H1 (cell line): ENCODE data around the gene CERKL. TPM values are rescaled to one million over a fixed set of nuclear protein-coding genes. Genes with fewer than 3 reads are reported as not detected.

Experiments used
- CTCF ChIA-PET: fragments of 300-600 bp; sonication (Branson Sonifier 250); formaldehyde crosslinking; loops from one replicate; lab custom pipeline; 2021; ENCODE audit not compliant: partially characterized antibody; lab: Charles Lee
- POLR2A ChIA-PET: fragments of 300-600 bp; sonication (Branson Sonifier 250); formaldehyde crosslinking; loops from one replicate; lab custom pipeline; 2021; ENCODE audit warnings: inconsistent platforms; ENCODE audit not compliant: partially characterized antibody; lab: Charles Lee
- DNase-seq, 2 experiments: peaks; one replicate each; pipeline versions ENCODE4 v3.0.0 to v3.0.0-alpha.2; 2010 to 2022; ENCODE audit warnings: low spot score in 2 of 2, low read depth in 1 of 2, mixed read lengths in 1 of 2
- FAIRE-seq: peaks from 2 replicates; lab custom pipeline; 2011; peaks lifted over from hg19 to GRCh38; lab: Jason Lieb, UNC
- H2AFZ ChIP-seq: 2 replicates; pipeline ENCODE4 v1.8.1; 2012; ENCODE audit warnings: low read length, inconsistent platforms
- H2AK5ac ChIP-seq: 2 replicates; pipeline ENCODE4 v1.6.1; 2013; ENCODE audit warnings: low read depth, low read length
- H2BK120ac ChIP-seq: replicated peaks from 2 replicates; pipeline ENCODE3; 2013; ENCODE audit warnings: low read depth, low read length, inconsistent platforms
- H2BK12ac ChIP-seq: 2 replicates; pipeline ENCODE4 v1.6.1; 2013; ENCODE audit warnings: low read depth, low read length
- H2BK15ac ChIP-seq: 2 replicates; pipeline ENCODE4 v1.6.1; 2013; ENCODE audit warnings: low read length
- H2BK20ac ChIP-seq: 2 replicates; pipeline ENCODE4 v1.6.1; 2013; ENCODE audit warnings: low read length
- H2BK5ac ChIP-seq: 2 replicates; pipeline ENCODE4 v1.6.1; 2013; ENCODE audit warnings: low read depth, low read length
- H3K14ac ChIP-seq: 2 replicates; pipeline ENCODE4 v1.6.1; 2013; ENCODE audit warnings: inconsistent platforms; ENCODE audit not compliant: insufficient read length
- H3K18ac ChIP-seq: 2 replicates; pipeline ENCODE4 v1.6.1; 2013; ENCODE audit warnings: low read length; ENCODE audit errors: extremely low read depth
- H3K23ac ChIP-seq: 2 replicates; pipeline ENCODE4 v1.6.1; 2013; ENCODE audit warnings: inconsistent platforms; ENCODE audit not compliant: insufficient read length
- H3K23me2 ChIP-seq: 2 replicates; pipeline ENCODE4 v1.6.1; 2013; ENCODE audit warnings: low read depth, low read length
- H3K27ac ChIP-seq: 2 replicates; pipeline ENCODE4 v1.6.1; 2011; ENCODE audit warnings: low read depth, low read length, inconsistent platforms
- H3K27me3 ChIP-seq, 4 experiments: replicated peaks in 1 of 4; 1 replicate in 1 of 4; 2 replicates in 3 of 4; pipeline versions ENCODE4 v1.6.1 to v1.8.1; 2011 to 2013; ENCODE audit warnings: low read length in 3 of 4, mild to moderate bottlenecking in 3 of 4, inconsistent platforms in 2 of 4, mixed read lengths in 2 of 4, moderate library complexity in 1 of 4; ENCODE audit not compliant: control insufficient read depth in 3 of 4, insufficient read depth in 3 of 4; ENCODE audit errors: extremely low read depth in 1 of 4
- H3K36me3 ChIP-seq, 4 experiments: 2 replicates each; pipeline versions ENCODE4 v1.6.1 to v1.8.1; 2011 to 2013; ENCODE audit warnings: mild to moderate bottlenecking in 4 of 4, low read length in 3 of 4, moderate library complexity in 2 of 4, control low read depth in 1 of 4, inconsistent platforms in 1 of 4; ENCODE audit not compliant: insufficient read depth in 4 of 4, control insufficient read depth in 2 of 4
- H3K4ac ChIP-seq: replicated peaks from 2 replicates; pipeline ENCODE3; 2013; ENCODE audit warnings: low read length, low read depth, mixed read lengths, inconsistent platforms; ENCODE audit not compliant: insufficient read length
- H3K4me1 ChIP-seq, 4 experiments: replicated peaks in 1 of 4; 1 replicate in 1 of 4; 2 replicates in 3 of 4; pipeline versions ENCODE4 v1.6.1 to v1.8.1; 2011 to 2013; ENCODE audit warnings: low read length in 3 of 4, inconsistent platforms in 2 of 4, mixed read lengths in 1 of 4; ENCODE audit not compliant: insufficient read depth in 4 of 4, control insufficient read depth in 3 of 4
- H3K4me2 ChIP-seq, 2 experiments: 2 replicates each; pipeline versions ENCODE4 v1.6.1 to v1.8.1; 2011 to 2013; ENCODE audit warnings: low read depth in 2 of 2, low read length in 2 of 2, control low read depth in 1 of 2, inconsistent platforms in 1 of 2, mild to moderate bottlenecking in 1 of 2; ENCODE audit not compliant: insufficient read depth in 1 of 2
- H3K4me3 ChIP-seq, 4 experiments: fragments of 200-600, 300-600 bp in 1 of 4; sonication (generic), shearing (Covaris generic), sonication (Bioruptor Twin) in 1 of 4; 2 replicates each; pipeline versions ENCODE4 v1.5.1 to v1.8.1; 2011 to 2016; ENCODE audit warnings: low read length in 4 of 4, low read depth in 3 of 4, control low read depth in 2 of 4, inconsistent platforms in 2 of 4, mild to moderate bottlenecking in 2 of 4, mixed read lengths in 1 of 4, moderate library complexity in 1 of 4; ENCODE audit not compliant: insufficient read depth in 2 of 4; ENCODE audit errors: extremely low read depth in 1 of 4
- H3K56ac ChIP-seq: replicated peaks from 2 replicates; pipeline ENCODE3; 2013; ENCODE audit warnings: low read depth, mild to moderate bottlenecking, mixed read lengths, low read length, inconsistent platforms; ENCODE audit not compliant: insufficient read length
- H3K79me1 ChIP-seq: 2 replicates; pipeline ENCODE4 v1.6.1; 2013; ENCODE audit warnings: low read depth, low read length, control low read depth
- H3K79me2 ChIP-seq, 2 experiments: 2 replicates each; pipeline versions ENCODE4 v1.6.1 to v1.8.1; 2012 to 2013; ENCODE audit warnings: low read length in 2 of 2, mild to moderate bottlenecking in 2 of 2, inconsistent platforms in 1 of 2; ENCODE audit not compliant: insufficient read depth in 2 of 2, control insufficient read depth in 1 of 2
- H3K9ac ChIP-seq, 4 experiments: replicated peaks in 1 of 4; 1 replicate in 1 of 4; 2 replicates in 3 of 4; pipeline versions ENCODE4 v1.6.1 to v1.8.1; 2011 to 2013; ENCODE audit warnings: low read depth in 3 of 4, low read length in 3 of 4, control low read depth in 2 of 4, mild to moderate bottlenecking in 2 of 4, moderate library complexity in 2 of 4, inconsistent platforms in 1 of 4; ENCODE audit errors: extremely low read depth in 1 of 4
- H3K9me3 ChIP-seq, 2 experiments: 2 replicates each; pipeline versions ENCODE4 v1.6.1 to v1.8.1; 2012 to 2013; ENCODE audit warnings: mild to moderate bottlenecking in 2 of 2, moderate library complexity in 2 of 2, control low read depth in 1 of 2, inconsistent platforms in 1 of 2, low read depth in 1 of 2, low read length in 1 of 2, mixed read lengths in 1 of 2; ENCODE audit not compliant: insufficient read depth in 2 of 2
- H4K20me1 ChIP-seq, 2 experiments: replicated peaks in 1 of 2; 2 replicates each; pipeline versions ENCODE3 to v1.8.1; 2011 to 2013; ENCODE audit warnings: inconsistent platforms in 2 of 2, low read length in 2 of 2, mild to moderate bottlenecking in 1 of 2; ENCODE audit not compliant: insufficient read depth in 2 of 2, control insufficient read depth in 1 of 2
- H4K5ac ChIP-seq: 2 replicates; pipeline ENCODE4 v1.6.1; 2013; ENCODE audit warnings: low read length, low read depth, mixed read lengths, inconsistent platforms; ENCODE audit not compliant: insufficient read length
- H4K8ac ChIP-seq: 2 replicates; pipeline ENCODE4 v1.8.0; 2013; ENCODE audit warnings: mild to moderate bottlenecking, moderate library complexity, low read length, inconsistent platforms; ENCODE audit not compliant: insufficient read depth; ENCODE audit errors: extremely low read depth
- H4K91ac ChIP-seq: replicated peaks from 2 replicates; pipeline ENCODE3; 2013; ENCODE audit warnings: low read length, mixed read lengths, inconsistent platforms; ENCODE audit not compliant: insufficient read length
- CREB1 ChIP-seq: IDR thresholded peaks from 2 replicates; pipeline ENCODE4 v1.6.1; 2012; ENCODE audit warnings: inconsistent platforms
- EZH2 ChIP-seq: fragments of 200-600 bp; sonication (generic); IDR thresholded peaks from 2 replicates; pipeline ENCODE4 v1.7.1; 2012; ENCODE audit warnings: low read depth, mild to moderate bottlenecking, moderate library complexity, low read length, inconsistent platforms; ENCODE audit not compliant: severe bottlenecking
- HDAC6 ChIP-seq: IDR thresholded peaks from one replicate; pipeline ENCODE4 v1.7.1; 2012; ENCODE audit warnings: low read depth, mild to moderate bottlenecking, inconsistent platforms, low read length, moderate library complexity
- RFX5 ChIP-seq: IDR thresholded peaks from 2 replicates; pipeline ENCODE4 v1.6.1; 2011; ENCODE audit warnings: low read depth, low read length, improper control_type of control experiment, borderline replicate concordance
- RNF2 ChIP-seq: fragments of 200-900, 300-1000 bp; sonication (generic); IDR thresholded peaks from 2 replicates; pipeline ENCODE4 v1.7.1; 2016; ENCODE audit warnings: borderline replicate concordance, low read depth, mild to moderate bottlenecking, antibody characterized with exemption, low read length; ENCODE audit not compliant: poor library complexity, severe bottlenecking; ENCODE audit errors: missing control alignments
- SUZ12 ChIP-seq: fragments of 200-600 bp; sonication (generic); IDR thresholded peaks from 2 replicates; pipeline ENCODE4 v1.6.1; 2012; ENCODE audit warnings: mild to moderate bottlenecking, inconsistent platforms, low read length, moderate library complexity, mixed read lengths
- WGBS, 2 experiments: shearing (Covaris generic) in 1 of 2; methylation state at CpG; one replicate each; pipeline versions ENCODE4 v1.1.6 to v1.1.7; 2013 to 2015; ENCODE audit warnings: low lambda C conversion rate in 2 of 2, mixed read lengths in 2 of 2, inconsistent platforms in 1 of 2, low coverage in 1 of 2, missing lambda C conversion rate in 1 of 2; ENCODE audit not compliant: insufficient replicate concordance in 2 of 2, insufficient coverage in 1 of 2, insufficient read length in 1 of 2; ENCODE audit errors: extremely low coverage in 1 of 2, missing lambda C conversion rate in 1 of 2; 5-methylcytosine and 5-hydroxymethylcytosine counted together
- polyA plus RNA-seq, 7 experiments: library from polyadenylated mRNA; depleted of rRNA in 3 of 7; stranded (reverse) in 5 of 7; unstranded in 2 of 7; fragments of >200 nt in 5 of 7; fragments of 200-250 nt in 2 of 7; gene quantifications; 1 replicate in 5 of 7; 2 replicates in 1 of 7; 4 replicates in 1 of 7; pipeline versions ENCODE4 v1.2.1 to v1.2.3, GENCODE V29; 2011 to 2013; ENCODE audit warnings: missing spikeins in 2 of 7, mixed read lengths in 2 of 7
- total RNA-seq: library from RNA; stranded (reverse); fragmentation: NEBNext Ultra II Directional; extraction: Animal tissue kit (Norgen Biotek cat#: 25700); gene quantifications from 2 replicates; pipeline ENCODE4 v1.2.1, GENCODE V29; 2021

CERKL gene
- total and polyA plus RNA-seq, 2 of the 8 experiments (the other 6 are each of a cell fraction or from before 2014, with no cell fraction given), result 0.05 TPM; not detected in 1

DNA sequence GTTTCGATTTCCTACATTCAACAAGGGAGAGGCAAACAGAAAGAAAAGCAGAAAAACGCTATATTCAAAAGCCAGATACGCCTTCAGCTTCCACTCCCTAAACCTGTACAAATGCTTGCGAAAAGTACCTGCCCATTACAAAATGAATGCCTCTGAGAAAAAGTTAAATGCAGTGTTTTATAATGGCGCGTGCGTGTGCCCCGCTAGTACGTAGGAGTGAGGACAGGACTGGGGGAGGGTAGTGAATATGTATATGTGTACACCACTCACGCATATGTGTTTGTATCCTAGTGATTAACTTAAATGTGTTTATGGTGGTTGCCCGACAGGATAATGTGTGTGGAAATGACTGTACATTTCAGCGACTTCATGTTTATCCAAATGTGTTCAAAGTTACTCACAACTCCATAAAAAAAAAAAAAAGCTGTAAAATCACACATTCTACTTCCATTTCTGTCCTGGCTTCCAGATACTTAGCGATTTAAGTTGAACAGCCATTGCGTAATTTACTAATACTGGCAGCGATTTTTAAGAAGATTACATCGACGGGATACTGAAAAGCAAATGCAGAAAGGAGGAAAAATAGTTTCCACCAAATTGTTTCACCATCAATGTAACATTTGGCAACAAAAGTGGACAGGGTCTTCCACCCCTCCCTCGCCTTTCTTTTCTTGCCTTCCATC, 22.1 kb upstream of the CERKL start:
- Histone ChIP-seq H3K79me2 (no peaks in the 10 kb centered on the region), H3K18ac (no peak overlapping the region), H3K9me3 (no peaks in the 10 kb centered on the region), H2AK5ac (no peak overlapping the region; the same call in 1 of the 2 replicates), H3K4me3 (peak overlapping the region in 1 of 4 experiments; percentile 34; a peak in 1 of 8 replicates), H3K9ac (no peak overlapping the region), H3K14ac (no peak overlapping the region), H2BK120ac (no peak overlapping the region), H3K36me3 (no peaks in the 10 kb centered on the region; a peak in 1 of 8 replicates), H2BK12ac (no peak overlapping the region), H3K79me1 (no peaks in the 10 kb centered on the region), H4K20me1 (peaks cover 25 to 37% of the 10 kb centered on the region in 2 experiments), H3K27me3 (peaks cover 64 to 84% (median 67%) of the 10 kb centered on the region in 4 experiments), H4K5ac (no peak overlapping the region), H3K4me1 (peaks cover 7 to 36% (median 20%) of the 10 kb centered on the region in 4 experiments), H3K23ac (no peak overlapping the region), H2BK20ac (no peak overlapping the region), H3K27ac (no peak overlapping the region), H3K4ac (no peak overlapping the region), H2BK15ac (no peak overlapping the region), H3K4me2 (peak overlapping the region; percentile 39 to 100; a peak in 3 of 4 replicates), H3K56ac (no peak overlapping the region), H2AFZ (no peak overlapping the region), H4K8ac (no peak overlapping the region), H2BK5ac (no peak overlapping the region), H4K91ac (no peak overlapping the region), H3K23me2 (peaks cover 13% of the 10 kb centered on the region; the same call in 1 of the 2 replicates)
- FAIRE-seq (no peak), DNase-seq (no peak)
- WGBS, 2 experiments, result 28% methylated on average over 18 of the region's 18 CpGs; no CpG with 5 or more reads in 1 of the 2 experiments
- ChIA-PET CTCF (interaction anchor here (1.6 to 1.7 kb wide), 2 partner anchors 8 to 36 kb away, joined by 3 to 7 read pairs; no protein-coding TSS in a partner anchor), POLR2A (interaction anchor here (0.9 kb wide), 1 partner anchor 12 kb away, joined by 3 read pairs; no protein-coding TSS in a partner anchor)
- TF ChIP-seq SUZ12, result peak; percentile 65; the same call in 1 of the 2 replicates
- TF ChIP-seq CREB1, result no peak
- TF ChIP-seq EZH2, result peak; percentile 84
- no peak for TF ChIP-seq HDAC6
- peak; percentile 5 for TF ChIP-seq RNF2
- no peak for TF ChIP-seq RFX5
